Measurements from ENCODE around the gene NIPBL. TPM values are rescaled to one million over a fixed set of nuclear protein-coding genes. Genes with fewer than 3 reads are reported as not detected.

NIPBL gene
- polyA plus RNA-seq, 1 of the 3 experiments (the other 2 are of a cell fraction) = 5.2 TPM

DNA sequence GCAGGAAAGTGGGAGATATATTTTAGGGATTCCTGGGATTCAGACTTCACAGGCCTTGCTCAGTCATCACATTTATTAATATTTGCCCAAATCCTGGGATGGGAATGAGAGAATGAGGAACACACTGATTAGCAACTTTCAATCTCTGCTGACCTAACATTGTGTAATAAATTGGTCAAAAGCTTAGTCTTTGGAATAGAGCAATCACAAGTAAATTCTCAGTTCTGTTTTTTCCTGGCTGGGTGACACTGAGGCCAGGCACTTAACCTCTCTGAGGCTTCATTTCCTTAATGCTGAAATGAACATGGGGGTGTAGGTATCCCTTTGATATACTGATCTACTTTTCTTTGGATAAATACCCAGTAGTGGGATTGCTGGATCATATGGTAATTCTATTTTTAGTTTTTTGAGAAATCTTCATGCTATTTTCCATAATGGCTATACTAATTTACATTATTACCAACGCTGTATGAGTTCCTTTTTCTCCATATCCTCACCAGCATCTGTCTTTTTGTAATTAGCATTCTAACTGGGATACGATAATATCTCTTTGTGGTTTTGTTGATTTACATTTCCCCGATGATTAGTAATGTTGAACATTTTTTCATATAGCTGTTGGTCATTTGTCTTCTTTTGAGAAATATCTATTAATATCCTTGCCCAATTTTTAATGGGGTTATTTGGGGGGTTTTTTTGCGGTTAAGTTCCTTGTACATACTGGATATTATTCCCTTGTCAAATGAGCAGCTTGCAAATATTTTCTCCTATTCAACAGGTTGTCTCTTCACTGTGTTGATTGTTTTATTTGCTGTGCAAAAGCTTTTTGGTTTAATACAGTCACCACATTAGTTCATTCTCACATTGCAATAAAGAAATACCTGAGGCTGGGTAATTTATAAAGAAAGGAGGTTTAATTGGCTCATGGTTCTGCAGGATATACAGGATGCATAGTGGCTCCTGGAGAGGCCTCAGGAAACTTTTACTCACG is 36.8 kb upstream of the NIPBL start:
- Histone ChIP-seq H3K27ac (ENCODE audit: low read depth in 2 of 2, low read length in 1 of 2) (no peak overlapping the region), H3F3A (replicated peaks; ENCODE audit: insufficient read depth) (no peaks in the 10 kb centered on the region), H3K9me3 (no peaks in the 10 kb centered on the region), H3K79me2 (ENCODE audit: insufficient read depth) (no peaks in the 10 kb centered on the region), H3K4me1 (ENCODE audit: control insufficient read depth in 1 of 2, insufficient read depth in 2 of 2, low read depth in 1 of 2, low read length in 1 of 2) (no peaks in the 10 kb centered on the region), H3K4me3 (ENCODE audit: low read depth in 2 of 2, low read length in 1 of 2) (no peak overlapping the region), H3K27me3 (ENCODE audit: insufficient read depth) (peaks cover 5% of the 10 kb centered on the region; the same call in 1 of the 2 replicates), H2AFZ (ENCODE audit: low read depth) (no peak overlapping the region), H3K9ac (no peak overlapping the region), H4K20me1 (ENCODE audit: insufficient read depth) (no peaks in the 10 kb centered on the region), H3K9me2 (no peaks in the 10 kb centered on the region), H3K4me2 (no peak overlapping the region), H3K36me3 (replicated peaks in 1 of 2; ENCODE audit: control insufficient read depth in 1 of 2, insufficient read depth in 2 of 2, low read length in 1 of 2) (no peaks in the 10 kb centered on the region)
- no peak for DNase-seq
- CTCF ChIA-PET = interaction anchor here (2.1 kb wide), 1 partner anchor 31 kb away, joined by 5 read pairs; no protein-coding TSS in a partner anchor
- POLR2A ChIA-PET = no interaction called here
- WGBS (ENCODE audit: low lambda C conversion rate) = 22% methylated on average over 5 of the region's 5 CpGs
- no peak for TF ChIP-seq YY1 (IDR thresholded peaks at IDR 0.05; ENCODE audit: low read depth)
- no peak for TF ChIP-seq JUND (IDR thresholded peaks at IDR 0.05)
- no peak for TF ChIP-seq EZH2phosphoT487 (IDR thresholded peaks at IDR 0.05; ENCODE audit: borderline replicate concordance, low read depth)

GRCh38 chr5:36841677-36842076 is 34.9 kb upstream of the NIPBL start:
- Histone ChIP-seq H3K9ac (no peak overlapping the region), H3K4me1 (ENCODE audit: control insufficient read depth in 1 of 2, insufficient read depth in 2 of 2, low read depth in 1 of 2, low read length in 1 of 2) (no peaks in the 10 kb centered on the region), H3K9me2 (peaks cover 4% of the 10 kb centered on the region; the same call in 1 of the 2 replicates), H2AFZ (ENCODE audit: low read depth) (no peak overlapping the region), H3K36me3 (replicated peaks in 1 of 2; ENCODE audit: control insufficient read depth in 1 of 2, insufficient read depth in 2 of 2, low read length in 1 of 2) (no peaks in the 10 kb centered on the region), H3K9me3 (no peaks in the 10 kb centered on the region), H3K4me3 (ENCODE audit: low read depth in 2 of 2, low read length in 1 of 2) (no peak overlapping the region), H3K79me2 (ENCODE audit: insufficient read depth) (no peaks in the 10 kb centered on the region), H3K4me2 (no peak overlapping the region), H3K27me3 (ENCODE audit: insufficient read depth) (peaks cover 15% of the 10 kb centered on the region; the same call in 1 of the 2 replicates), H4K20me1 (ENCODE audit: insufficient read depth) (no peaks in the 10 kb centered on the region), H3K27ac (ENCODE audit: low read depth in 2 of 2, low read length in 1 of 2) (no peak overlapping the region), H3F3A (replicated peaks; ENCODE audit: insufficient read depth) (no peaks in the 10 kb centered on the region)
- ChIA-PET CTCF (interaction anchor here (0.8 to 1.0 kb wide), 3 partner anchors 28 to 97 kb away, joined by 3 read pairs; no protein-coding TSS in a partner anchor), POLR2A (no interaction called here)
- TF ChIP-seq FOXM1 (IDR thresholded peaks at IDR 0.05; ENCODE audit: low read depth) (no peak), GATA2 (CRISPR knock-in tag; IDR thresholded peaks at IDR 0.05) (no peak), EP300 (IDR thresholded peaks at IDR 0.05; ENCODE audit: borderline replicate concordance in 1 of 2, low read depth in 1 of 2, low read length in 1 of 2) (no peak), POLR2AphosphoS5 (IDR thresholded peaks at IDR 0.05; ENCODE audit: low read depth, low read length) (no peak), ELF1 (IDR thresholded peaks at IDR 0.05) (no peak), EZH2phosphoT487 (IDR thresholded peaks at IDR 0.05; ENCODE audit: borderline replicate concordance, low read depth) (no peak), TAF1 (IDR thresholded peaks at IDR 0.05; ENCODE audit: borderline replicate concordance, low read depth, low read length) (no peak), RXRA (IDR thresholded peaks at IDR 0.05; ENCODE audit: borderline replicate concordance, low read depth) (no peak), SMC3 (IDR thresholded peaks at IDR 0.05; ENCODE audit: low read depth, low read length) (no peak), RFX5 (IDR thresholded peaks at IDR 0.05; ENCODE audit: low read length) (no peak), NFIC (IDR thresholded peaks at IDR 0.05; ENCODE audit: borderline replicate concordance) (no peak), RCOR1 (IDR thresholded peaks at IDR 0.05; ENCODE audit: low read length) (no peak), YY1 (IDR thresholded peaks at IDR 0.05; ENCODE audit: low read depth) (no peak), FOXJ3 (CRISPR knock-in tag; IDR thresholded peaks at IDR 0.05) (no peak)
- TF ChIP-seq, protein P1, sequence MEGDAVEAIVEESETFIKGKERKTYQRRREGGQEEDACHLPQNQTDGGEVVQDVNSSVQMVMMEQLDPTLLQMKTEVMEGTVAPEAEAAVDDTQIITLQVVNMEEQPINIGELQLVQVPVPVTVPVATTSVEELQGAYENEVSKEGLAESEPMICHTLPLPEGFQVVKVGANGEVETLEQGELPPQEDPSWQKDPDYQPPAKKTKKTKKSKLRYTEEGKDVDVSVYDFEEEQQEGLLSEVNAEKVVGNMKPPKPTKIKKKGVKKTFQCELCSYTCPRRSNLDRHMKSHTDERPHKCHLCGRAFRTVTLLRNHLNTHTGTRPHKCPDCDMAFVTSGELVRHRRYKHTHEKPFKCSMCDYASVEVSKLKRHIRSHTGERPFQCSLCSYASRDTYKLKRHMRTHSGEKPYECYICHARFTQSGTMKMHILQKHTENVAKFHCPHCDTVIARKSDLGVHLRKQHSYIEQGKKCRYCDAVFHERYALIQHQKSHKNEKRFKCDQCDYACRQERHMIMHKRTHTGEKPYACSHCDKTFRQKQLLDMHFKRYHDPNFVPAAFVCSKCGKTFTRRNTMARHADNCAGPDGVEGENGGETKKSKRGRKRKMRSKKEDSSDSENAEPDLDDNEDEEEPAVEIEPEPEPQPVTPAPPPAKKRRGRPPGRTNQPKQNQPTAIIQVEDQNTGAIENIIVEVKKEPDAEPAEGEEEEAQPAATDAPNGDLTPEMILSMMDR (IDR thresholded peaks at IDR 0.05) = no peak
- TF ChIP-seq, protein P2, sequence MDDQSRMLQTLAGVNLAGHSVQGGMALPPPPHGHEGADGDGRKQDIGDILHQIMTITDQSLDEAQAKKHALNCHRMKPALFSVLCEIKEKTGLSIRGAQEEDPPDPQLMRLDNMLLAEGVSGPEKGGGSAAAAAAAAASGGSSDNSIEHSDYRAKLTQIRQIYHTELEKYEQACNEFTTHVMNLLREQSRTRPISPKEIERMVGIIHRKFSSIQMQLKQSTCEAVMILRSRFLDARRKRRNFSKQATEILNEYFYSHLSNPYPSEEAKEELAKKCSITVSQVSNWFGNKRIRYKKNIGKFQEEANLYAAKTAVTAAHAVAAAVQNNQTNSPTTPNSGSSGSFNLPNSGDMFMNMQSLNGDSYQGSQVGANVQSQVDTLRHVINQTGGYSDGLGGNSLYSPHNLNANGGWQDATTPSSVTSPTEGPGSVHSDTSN (IDR thresholded peaks at IDR 0.05) = no peak
- TF ChIP-seq, protein P3, sequence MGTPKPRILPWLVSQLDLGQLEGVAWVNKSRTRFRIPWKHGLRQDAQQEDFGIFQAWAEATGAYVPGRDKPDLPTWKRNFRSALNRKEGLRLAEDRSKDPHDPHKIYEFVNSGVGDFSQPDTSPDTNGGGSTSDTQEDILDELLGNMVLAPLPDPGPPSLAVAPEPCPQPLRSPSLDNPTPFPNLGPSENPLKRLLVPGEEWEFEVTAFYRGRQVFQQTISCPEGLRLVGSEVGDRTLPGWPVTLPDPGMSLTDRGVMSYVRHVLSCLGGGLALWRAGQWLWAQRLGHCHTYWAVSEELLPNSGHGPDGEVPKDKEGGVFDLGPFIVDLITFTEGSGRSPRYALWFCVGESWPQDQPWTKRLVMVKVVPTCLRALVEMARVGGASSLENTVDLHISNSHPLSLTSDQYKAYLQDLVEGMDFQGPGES (IDR thresholded peaks at IDR 0.05; ENCODE audit: low read depth, low read length) = no peak
- TF ChIP-seq, protein P4, sequence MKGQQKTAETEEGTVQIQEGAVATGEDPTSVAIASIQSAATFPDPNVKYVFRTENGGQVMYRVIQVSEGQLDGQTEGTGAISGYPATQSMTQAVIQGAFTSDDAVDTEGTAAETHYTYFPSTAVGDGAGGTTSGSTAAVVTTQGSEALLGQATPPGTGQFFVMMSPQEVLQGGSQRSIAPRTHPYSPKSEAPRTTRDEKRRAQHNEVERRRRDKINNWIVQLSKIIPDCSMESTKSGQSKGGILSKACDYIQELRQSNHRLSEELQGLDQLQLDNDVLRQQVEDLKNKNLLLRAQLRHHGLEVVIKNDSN (IDR thresholded peaks at IDR 0.05; ENCODE audit: borderline replicate concordance, low read depth) = no peak
- DNase-seq = no peak
- 0% methylated on average over 1 of the region's 1 CpG for WGBS (ENCODE audit: low lambda C conversion rate)

Data from SK-N-SH (cell line).